Effector memory CD8-positive, alpha-beta T cell (primary cell): Measurements from ENCODE around the gene RFT1.

ENCODE experiments used
- ATAC-seq: fragments of 150-1000 bp; cut with Tn5 transposase; replicated peaks from 2 replicates; pipeline ENCODE4 v1.10.0; 2021; ENCODE audit warnings: mild to moderate bottlenecking, moderate library complexity
- DNase-seq, 3 experiments: peaks; one replicate each; pipeline ENCODE4 v3.0.0; 2021
- H3K27ac Mint-ChIP-seq, 2 donors: one replicate each; pipeline ENCODE4 v1.8.0; 2022; ENCODE audit warnings: mild to moderate bottlenecking in 2 of 2, mixed read lengths in 2 of 2, moderate library complexity in 2 of 2
- H3K27me3 Mint-ChIP-seq, 2 donors: one replicate each; pipeline ENCODE4 v1.8.0; 2022; ENCODE audit warnings: mixed read lengths in 2 of 2
- H3K36me3 Mint-ChIP-seq: one replicate; pipeline ENCODE4 v1.8.0; 2022; ENCODE audit warnings: mild to moderate bottlenecking, moderate library complexity, mixed read lengths; ENCODE audit not compliant: insufficient read depth
- H3K4me1 Mint-ChIP-seq, 2 donors: one replicate each; pipeline ENCODE4 v1.8.0; 2022; ENCODE audit warnings: low read depth in 2 of 2, mixed read lengths in 2 of 2
- H3K4me3 Mint-ChIP-seq, 2 donors: one replicate each; pipeline ENCODE4 v1.8.0; 2022; ENCODE audit warnings: mild to moderate bottlenecking in 2 of 2, mixed read lengths in 2 of 2, moderate library complexity in 2 of 2
- H3K9me3 Mint-ChIP-seq, 2 donors: one replicate each; pipeline ENCODE4 v1.8.0; 2022; ENCODE audit warnings: mixed read lengths in 2 of 2

Gene RFT1

DNA sequence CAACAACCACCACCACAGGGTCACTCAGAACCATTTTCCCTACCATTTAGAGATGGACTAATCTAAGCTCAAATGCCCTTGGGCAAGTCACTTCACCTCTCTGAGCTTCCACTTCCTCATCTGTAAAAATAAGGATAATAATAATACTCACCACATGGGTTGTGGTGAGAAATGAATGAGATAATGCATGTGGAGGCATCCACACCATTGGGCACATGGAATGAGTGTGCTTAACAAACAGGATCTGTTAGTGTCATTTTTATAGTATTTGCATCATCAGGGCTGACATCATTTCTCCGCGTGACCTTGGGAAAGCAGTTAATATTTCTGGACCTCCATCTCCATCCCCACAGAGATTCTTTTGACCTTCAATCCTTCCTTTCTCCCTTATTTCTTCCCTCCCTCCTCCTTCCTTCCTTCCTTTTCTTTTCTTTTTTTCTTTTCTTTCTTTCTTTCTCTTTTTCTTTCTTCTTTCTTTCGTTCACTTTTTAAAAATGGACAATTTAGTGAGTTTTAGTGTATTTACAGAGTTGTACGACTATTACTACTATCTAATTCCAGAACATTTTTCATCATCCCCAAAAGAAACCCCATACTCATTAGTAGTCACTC lies 7.7 kb upstream of the RFT1 start:
- H3K9me3 Mint-ChIP-seq: no peaks in the 10 kb centered on the region
- DNase-seq (no peak), ATAC-seq (no peak)
- H3K36me3 Mint-ChIP-seq: no peaks in the 10 kb centered on the region
- H3K27ac Mint-ChIP-seq: no peak overlapping the region
- H3K4me1 Mint-ChIP-seq: no peaks in the 10 kb centered on the region
- H3K4me3 Mint-ChIP-seq: no peak overlapping the region
- H3K27me3 Mint-ChIP-seq: no peaks in the 10 kb centered on the region

DNA sequence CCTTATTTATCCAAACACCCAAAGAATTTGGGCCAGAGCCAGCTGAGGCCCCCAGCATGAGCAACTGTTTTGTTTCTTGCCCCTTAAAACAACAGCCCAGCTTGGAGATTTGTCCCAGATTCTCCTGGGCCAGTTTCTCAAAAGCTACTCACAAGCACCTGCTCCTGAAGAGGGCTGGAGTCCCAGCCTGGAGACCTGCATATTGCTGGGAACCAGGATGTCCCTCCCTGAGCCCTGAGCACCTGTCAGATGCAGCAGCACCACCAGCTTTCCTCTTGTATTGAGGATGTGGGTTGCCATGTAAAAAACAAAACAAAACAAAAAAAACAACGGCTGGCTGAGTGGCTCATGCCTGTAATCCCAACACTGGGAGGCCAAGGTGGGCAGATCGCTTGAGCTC lies 7.0 kb upstream of the RFT1 start:
- Mint-ChIP-seq H3K4me1 (no peaks in the 10 kb centered on the region), H3K9me3 (no peaks in the 10 kb centered on the region), H3K27ac (no peak overlapping the region), H3K36me3 (no peaks in the 10 kb centered on the region), H3K27me3 (no peaks in the 10 kb centered on the region), H3K4me3 (no peak overlapping the region)
- DNase-seq (no peak), ATAC-seq (no peak)

DNA sequence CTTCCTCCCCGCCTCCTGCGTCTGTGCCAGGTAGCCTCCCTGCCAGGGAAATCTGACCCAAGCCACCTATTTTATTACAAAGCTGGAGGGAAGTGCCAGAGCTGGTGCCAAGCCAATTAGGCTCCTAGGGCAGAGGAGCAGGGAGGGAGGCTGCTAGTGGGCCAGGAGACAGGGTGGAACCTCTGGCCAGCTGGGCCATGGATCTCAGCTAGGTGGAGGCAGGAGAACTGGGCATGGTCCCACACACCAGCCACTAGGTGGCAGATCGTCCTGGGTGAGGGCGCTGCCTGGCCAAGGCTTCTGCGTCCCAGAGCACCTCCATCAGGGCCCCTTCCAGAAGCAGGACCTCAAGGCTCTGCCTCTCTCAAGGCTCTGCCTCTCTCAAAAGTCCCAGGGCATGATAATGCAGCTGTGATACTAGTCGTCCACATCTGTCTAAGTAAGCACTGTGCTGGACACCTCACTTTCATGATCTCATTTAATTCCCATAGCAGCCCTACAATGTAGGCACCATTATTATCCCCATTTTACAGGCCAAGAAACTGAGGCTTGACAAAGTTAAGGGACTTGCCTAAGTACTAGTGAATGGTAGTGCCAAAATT lies 4.5 kb upstream of the RFT1 start:
- H3K27me3 Mint-ChIP-seq: no peaks in the 10 kb centered on the region
- DNase-seq: peak; percentile 53 to 54 (median 53)
- peaks cover 11 to 17% of the 10 kb centered on the region in 2 donors for H3K4me1 Mint-ChIP-seq
- peak; percentile 45 for ATAC-seq
- no peak overlapping the region for H3K4me3 Mint-ChIP-seq
- no peak overlapping the region for H3K27ac Mint-ChIP-seq
- no peaks in the 10 kb centered on the region for H3K9me3 Mint-ChIP-seq
- H3K36me3 Mint-ChIP-seq: peaks cover 9% of the 10 kb centered on the region

DNA sequence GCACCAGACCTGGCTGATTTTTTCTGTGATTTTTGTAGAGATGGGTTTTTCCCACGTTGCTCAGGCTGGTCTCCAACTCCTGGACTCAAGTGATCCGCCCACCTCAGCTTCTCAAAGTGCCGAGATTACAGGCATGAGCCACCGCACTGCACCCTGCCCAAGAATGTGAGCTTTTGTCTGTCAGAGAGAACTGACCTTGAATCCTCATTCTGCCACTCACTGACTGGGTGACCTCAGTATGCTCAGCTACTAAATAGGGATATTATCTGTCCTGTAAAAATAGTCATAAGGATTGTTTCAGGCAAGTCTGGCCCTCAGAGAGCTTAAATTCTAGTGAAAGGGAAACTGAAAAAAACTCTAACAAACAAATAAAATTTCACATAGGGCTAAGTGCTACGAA lies 2.1 kb upstream of the RFT1 start:
- H3K27ac Mint-ChIP-seq: peak overlapping the region; percentile 86 to 99
- H3K4me1 Mint-ChIP-seq: peaks cover 15 to 22% of the 10 kb centered on the region in 2 donors
- H3K27me3 Mint-ChIP-seq: no peaks in the 10 kb centered on the region
- H3K36me3 Mint-ChIP-seq: peaks cover 9% of the 10 kb centered on the region
- DNase-seq: no peak
- no peaks in the 10 kb centered on the region for H3K9me3 Mint-ChIP-seq
- peak overlapping the region; percentile 17 to 33 for H3K4me3 Mint-ChIP-seq
- no peak for ATAC-seq

DNA sequence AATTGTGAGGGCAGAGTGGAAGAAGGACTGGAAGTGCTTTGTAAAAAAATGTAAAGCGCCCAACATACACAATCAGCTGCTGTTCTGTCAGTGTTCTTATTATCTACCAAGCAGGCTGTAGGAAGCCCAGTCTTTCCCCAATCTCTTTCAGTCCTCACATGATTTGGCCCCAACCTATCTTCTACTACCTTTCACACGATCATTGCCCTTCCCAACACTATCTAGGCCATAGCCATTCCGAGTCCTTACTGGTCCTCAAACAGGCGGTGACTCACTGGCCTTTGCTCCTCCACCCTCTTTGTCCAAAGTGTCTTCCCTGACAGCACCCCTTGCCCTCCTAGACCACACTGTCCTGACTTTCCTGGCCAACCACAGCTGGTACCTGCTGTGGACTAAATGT lies 861 bp upstream of the RFT1 start:
- H3K36me3 Mint-ChIP-seq: peaks cover 9% of the 10 kb centered on the region
- peaks cover 15 to 22% of the 10 kb centered on the region in 2 donors for H3K4me1 Mint-ChIP-seq
- H3K4me3 Mint-ChIP-seq: peak overlapping the region; percentile 86 to 90
- no peaks in the 10 kb centered on the region for H3K27me3 Mint-ChIP-seq
- no peaks in the 10 kb centered on the region for H3K9me3 Mint-ChIP-seq
- ATAC-seq (no peak), DNase-seq (no peak)
- peak overlapping the region; percentile 98 to 99 for H3K27ac Mint-ChIP-seq

DNA sequence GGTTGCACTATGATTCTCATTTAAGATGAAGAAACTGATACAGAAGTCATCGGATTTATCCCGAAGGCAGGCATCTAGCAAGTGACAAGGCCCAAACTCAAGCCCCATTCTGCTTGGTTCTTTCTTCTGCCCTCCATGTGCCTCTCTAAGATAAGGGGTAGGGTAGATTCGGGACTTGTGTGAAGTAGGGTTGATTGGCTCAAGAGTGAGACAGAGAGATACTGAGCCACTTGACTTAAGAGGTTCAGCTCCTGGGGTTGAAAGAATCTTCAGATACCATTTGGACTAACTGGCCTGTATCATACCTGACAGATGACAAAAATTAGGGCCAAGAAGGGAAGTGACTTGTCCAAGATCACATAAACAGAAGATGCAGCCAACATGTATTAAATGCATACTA lies 891 bp downstream of the RFT1 start:
- H3K27ac Mint-ChIP-seq: peak overlapping the region; percentile 98 to 99

DNA sequence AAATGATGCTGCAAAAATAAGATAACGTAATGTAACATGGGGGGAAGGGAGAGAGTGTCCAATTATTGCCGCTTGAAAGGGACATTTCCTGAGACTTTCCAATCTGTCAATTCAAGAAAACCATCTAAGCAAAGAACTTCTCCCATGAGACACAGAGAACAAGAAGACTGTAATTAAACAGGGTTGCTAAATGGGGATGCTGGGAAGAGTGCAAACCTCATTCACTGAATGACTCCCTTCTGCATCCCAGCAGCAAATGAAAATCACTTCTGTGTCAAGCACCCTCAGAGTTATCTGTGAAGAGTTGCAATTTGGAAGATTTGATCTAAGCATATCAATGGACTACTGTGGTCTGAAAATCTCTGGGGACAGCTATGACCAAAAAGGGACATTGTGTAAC lies 3.6 kb downstream of the RFT1 start:
- no peak overlapping the region for H3K4me3 Mint-ChIP-seq
- DNase-seq: no peak
- no peak for ATAC-seq
- no peaks in the 10 kb centered on the region for H3K9me3 Mint-ChIP-seq
- peaks cover 40% of the 10 kb centered on the region for H3K36me3 Mint-ChIP-seq
- H3K27me3 Mint-ChIP-seq: no peaks in the 10 kb centered on the region
- no peak overlapping the region for H3K27ac Mint-ChIP-seq
- peaks cover 15 to 22% of the 10 kb centered on the region in 2 donors for H3K4me1 Mint-ChIP-seq

More for the DNA sequence above, 891 bp downstream of the RFT1 start:
- H3K4me3 Mint-ChIP-seq: peak overlapping the region; percentile 86 to 90
- H3K4me1 Mint-ChIP-seq: peaks cover 15 to 22% of the 10 kb centered on the region in 2 donors
- ATAC-seq (no peak), DNase-seq (no peak)
- no peaks in the 10 kb centered on the region for H3K27me3 Mint-ChIP-seq
- H3K9me3 Mint-ChIP-seq: no peaks in the 10 kb centered on the region
- peaks cover 20% of the 10 kb centered on the region for H3K36me3 Mint-ChIP-seq

DNA sequence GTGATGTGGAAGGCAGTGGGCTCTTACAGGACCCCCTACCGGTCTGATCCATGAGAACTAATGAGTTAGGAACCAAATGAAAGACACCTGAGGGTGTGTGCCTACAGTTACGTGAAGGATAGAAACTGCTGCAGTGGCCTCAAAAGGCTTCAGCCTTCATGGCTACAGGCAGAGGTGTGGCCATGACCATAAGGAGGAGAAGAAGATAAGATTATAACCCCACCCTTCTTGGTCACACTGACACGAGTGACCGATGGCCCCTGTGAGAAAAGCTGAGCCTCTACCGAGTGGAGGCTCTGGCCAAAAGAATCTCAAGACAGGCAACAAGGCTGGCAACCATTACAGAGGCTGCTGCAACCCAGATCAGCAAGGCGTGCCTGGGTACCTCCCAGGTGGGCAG lies 6.3 kb downstream of the RFT1 start:
- peaks cover 0 to 3% of the 10 kb centered on the region in 2 donors for H3K4me1 Mint-ChIP-seq
- ATAC-seq: no peak
- peak overlapping the region in 1 of 2 donors; percentile 38 for H3K27ac Mint-ChIP-seq

DNA sequence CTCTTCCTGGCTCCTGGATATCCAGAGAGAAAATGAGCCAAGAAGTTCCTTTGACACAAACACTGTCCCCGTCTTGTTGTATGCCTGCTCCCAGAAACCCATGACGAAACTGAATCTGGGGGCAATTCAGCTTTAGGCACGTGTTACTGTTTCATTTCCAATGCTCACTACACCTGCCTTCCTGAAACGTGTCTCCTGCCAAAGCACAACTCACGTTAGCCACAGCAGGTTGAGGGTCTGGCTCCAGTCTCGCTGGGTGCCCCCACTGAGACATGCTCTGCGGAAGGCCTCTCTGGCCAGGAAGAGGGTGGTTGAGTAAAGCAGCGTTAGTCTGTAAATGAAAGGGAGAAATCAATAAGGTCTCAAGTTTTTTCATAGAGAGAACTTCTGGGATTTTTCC lies 6.7 kb downstream of the RFT1 start:
- Mint-ChIP-seq H3K4me1 (peaks cover 0 to 3% of the 10 kb centered on the region in 2 donors), H3K36me3 (peaks cover 47% of the 10 kb centered on the region)

More for the DNA sequence above, 6.3 kb downstream of the RFT1 start:
- H3K9me3 Mint-ChIP-seq: no peaks in the 10 kb centered on the region
- no peak for DNase-seq
- H3K4me3 Mint-ChIP-seq: no peak overlapping the region
- H3K27me3 Mint-ChIP-seq: no peaks in the 10 kb centered on the region
- peaks cover 45% of the 10 kb centered on the region for H3K36me3 Mint-ChIP-seq

DNA sequence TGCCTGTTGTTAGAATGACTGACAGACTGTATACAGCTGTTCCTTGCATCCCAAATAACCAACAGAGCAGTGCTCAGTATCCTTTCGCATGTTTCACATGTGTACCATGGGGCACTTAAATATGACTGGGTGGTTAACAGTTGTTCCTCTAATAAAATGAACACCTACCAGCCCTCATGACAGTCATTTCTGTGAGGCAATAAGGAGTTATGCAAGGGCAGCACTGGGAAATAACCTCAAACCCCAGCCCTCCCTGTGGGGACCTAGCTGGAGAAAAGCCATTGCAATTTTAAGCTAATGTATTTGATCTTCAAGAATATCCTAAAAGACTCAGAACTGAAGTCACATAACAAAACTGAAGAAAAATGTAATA lies 7.3 kb downstream of the RFT1 start:
- no peaks in the 10 kb centered on the region for H3K27me3 Mint-ChIP-seq
- no peak for ATAC-seq
- no peak overlapping the region for H3K4me3 Mint-ChIP-seq
- no peaks in the 10 kb centered on the region for H3K9me3 Mint-ChIP-seq
- no peak overlapping the region for H3K27ac Mint-ChIP-seq
- DNase-seq: no peak
- H3K4me1 Mint-ChIP-seq: peaks cover 0 to 3% of the 10 kb centered on the region in 2 donors
- peaks cover 53% of the 10 kb centered on the region for H3K36me3 Mint-ChIP-seq

More for the DNA sequence above, 6.7 kb downstream of the RFT1 start:
- no peak for ATAC-seq
- H3K27me3 Mint-ChIP-seq: no peaks in the 10 kb centered on the region
- H3K9me3 Mint-ChIP-seq: no peaks in the 10 kb centered on the region
- no peak overlapping the region for H3K4me3 Mint-ChIP-seq
- H3K27ac Mint-ChIP-seq: peak overlapping the region in 1 of 2 donors; percentile 38
- DNase-seq: no peak

DNA sequence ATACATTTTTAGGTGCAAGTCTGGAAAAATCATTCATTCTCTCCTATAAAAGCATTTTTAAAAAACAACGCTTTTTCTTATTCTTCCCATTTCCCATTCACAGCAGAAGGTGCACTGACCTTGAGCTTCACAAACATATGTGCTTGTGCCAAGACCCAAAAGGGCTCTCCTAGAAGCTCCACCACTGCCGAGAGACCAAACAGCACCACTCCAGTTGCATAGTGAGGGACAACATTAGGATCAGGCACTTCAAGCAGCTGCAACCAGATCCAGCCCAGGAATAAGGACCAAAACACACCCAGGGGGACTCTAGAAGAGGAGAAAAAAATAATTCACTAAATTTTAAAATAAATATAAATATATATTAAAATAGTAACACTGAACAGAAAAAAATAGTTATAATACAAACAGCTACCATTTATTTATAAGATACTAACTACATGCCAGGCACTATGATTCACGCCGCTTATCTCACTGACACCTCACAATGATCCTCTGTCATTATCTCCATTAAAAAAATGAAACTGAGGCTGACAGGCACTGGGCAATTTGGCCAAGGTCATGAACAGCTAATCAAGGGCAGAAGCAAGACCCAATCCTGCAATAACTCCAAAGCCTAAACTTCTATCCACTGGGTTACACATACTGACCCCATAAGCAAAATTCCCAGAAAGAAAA lies 7.8 kb downstream of the RFT1 start:
- Mint-ChIP-seq H3K27me3 (no peaks in the 10 kb centered on the region), H3K9me3 (no peaks in the 10 kb centered on the region), H3K27ac (peak overlapping the region in 1 of 2 donors; percentile 26), H3K4me1 (peaks cover 0 to 3% of the 10 kb centered on the region in 2 donors), H3K36me3 (peaks cover 59% of the 10 kb centered on the region), H3K4me3 (no peak overlapping the region)
- DNase-seq (no peak), ATAC-seq (no peak)

DNA sequence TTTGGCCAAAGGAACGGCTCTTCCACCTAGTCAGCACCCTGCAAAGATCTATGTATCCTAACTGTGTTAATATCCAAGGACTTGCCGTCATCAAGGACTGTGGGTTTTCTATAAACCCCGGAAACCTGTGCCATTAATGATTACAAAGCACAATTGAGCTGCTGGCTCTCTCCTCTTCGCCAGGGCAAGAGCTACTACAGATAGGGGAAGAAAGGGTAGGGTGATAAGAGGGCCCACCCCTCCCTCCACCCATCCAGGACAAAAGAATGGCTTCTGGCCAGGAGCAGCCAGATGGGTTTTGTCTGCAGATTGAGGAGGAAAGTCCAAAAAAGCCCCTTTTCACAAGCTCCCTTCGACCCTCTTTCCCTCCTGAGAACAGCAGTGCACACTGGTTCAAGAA lies 9.9 kb downstream of the RFT1 start:
- no peak for ATAC-seq

DNA sequence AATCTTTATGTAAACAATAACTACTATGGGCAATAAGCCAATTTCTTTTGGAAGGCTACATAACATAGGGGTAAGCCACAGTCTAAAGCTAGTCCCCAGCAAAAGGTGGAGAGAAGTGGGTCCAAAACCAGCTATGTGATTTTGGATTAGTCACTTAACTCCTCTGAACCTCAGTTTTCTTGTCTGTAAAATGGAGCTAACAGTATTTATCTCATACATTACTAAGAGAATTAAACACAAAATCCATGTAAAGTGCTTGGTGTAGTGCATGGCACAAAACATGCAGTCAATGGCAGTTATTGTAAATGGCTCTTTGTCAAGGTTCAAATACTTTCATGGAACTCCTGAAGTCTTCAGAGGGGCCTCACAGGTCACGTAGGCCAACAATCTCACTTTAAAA lies 13.3 kb downstream of the RFT1 start:
- Mint-ChIP-seq H3K36me3 (peaks cover 34% of the 10 kb centered on the region), H3K4me3 (no peak overlapping the region), H3K4me1 (peaks cover 0 to 3% of the 10 kb centered on the region in 2 donors), H3K9me3 (no peaks in the 10 kb centered on the region), H3K27ac (no peak overlapping the region), H3K27me3 (no peaks in the 10 kb centered on the region)
- ATAC-seq: no peak
- no peak for DNase-seq

More for the DNA sequence above, 9.9 kb downstream of the RFT1 start:
- Mint-ChIP-seq H3K27ac (no peak overlapping the region), H3K27me3 (no peaks in the 10 kb centered on the region), H3K4me1 (peaks cover 0 to 3% of the 10 kb centered on the region in 2 donors), H3K4me3 (no peak overlapping the region), H3K9me3 (no peaks in the 10 kb centered on the region), H3K36me3 (peaks cover 62% of the 10 kb centered on the region)
- DNase-seq: no peak
